ENCODE data around the gene HOXA13.

HOXA13 gene

DNA sequence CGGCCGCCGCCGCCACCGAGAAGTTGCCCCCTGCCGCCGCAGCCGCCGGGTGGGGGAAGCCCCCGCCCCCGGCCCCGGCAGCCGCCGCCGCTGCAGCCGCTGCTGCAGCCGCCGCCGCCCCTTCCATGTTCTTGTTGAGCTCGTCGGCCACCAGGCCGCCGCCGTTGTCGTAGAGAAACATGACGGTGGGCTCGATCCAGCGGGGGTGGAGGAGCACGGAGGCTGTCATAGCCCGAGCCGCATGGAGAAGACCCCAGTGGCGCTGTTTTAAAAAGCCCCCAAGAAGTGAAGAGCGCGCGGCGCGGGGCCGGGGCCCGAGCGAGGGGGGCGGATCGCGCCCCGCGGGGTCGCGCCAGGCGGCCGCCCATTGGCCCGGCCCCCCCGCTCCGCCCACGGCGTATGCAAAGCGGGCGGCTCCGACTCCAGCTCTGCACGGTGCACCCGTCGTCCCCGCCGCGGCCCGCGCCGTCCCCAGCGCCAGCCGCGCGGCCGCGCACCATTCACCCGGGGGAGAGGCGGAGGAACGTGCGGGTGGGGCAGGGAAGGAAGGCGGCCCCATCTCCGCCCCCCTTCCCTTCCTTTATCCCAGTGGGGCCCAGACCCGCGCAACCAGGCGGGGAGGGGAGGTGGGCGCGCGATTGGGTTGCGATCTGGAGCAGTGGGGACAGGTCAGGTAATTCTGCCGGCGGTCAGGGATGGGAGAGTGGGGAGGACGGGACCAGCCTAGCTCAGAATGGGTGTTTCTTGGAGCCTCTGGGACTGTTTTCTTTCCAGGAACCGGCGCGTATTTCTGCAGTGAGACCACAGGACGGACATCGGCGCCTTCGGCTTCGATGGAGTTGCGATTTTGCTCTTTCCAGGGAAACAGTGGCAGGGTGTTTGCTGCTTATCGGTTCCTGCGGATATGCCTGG is at the start of gene HOXA13:
TSS of gene HOXA13 (minus strand) at position 243 of the 912 bp plus-strand sequence. CDS start at position 229, 14 bp downstream.
- Mint-ChIP-seq H3K27me3 (peaks cover 81 to 83% of the 10 kb centered on the region in 2 donors), H3K36me3 (peaks cover 0 to 3% of the 10 kb centered on the region in 2 donors), H3K4me3 (peak within 1 kb of the TSS; percentile 88 to 89), H3K9me3 (no peaks in the 10 kb centered on the region), H3K27ac (peak within 1 kb of the TSS; percentile 79), H3K4me1 (peaks cover 36 to 54% of the 10 kb centered on the region in 2 donors)
- DNase-seq (no peak), ATAC-seq (replicated peaks) (peak; percentile 41 to 54)

- DNase-seq = no peak
- ATAC-seq (replicated peaks) = peak; percentile 19 to 54
- no peak overlapping the region for H3K27ac Mint-ChIP-seq
- peak overlapping the region; percentile 32 to 37 for H3K4me3 Mint-ChIP-seq
- peaks cover 2 to 3% of the 10 kb centered on the region in 2 donors for H3K36me3 Mint-ChIP-seq
- H3K27me3 Mint-ChIP-seq = peaks cover 88 to 93% of the 10 kb centered on the region in 2 donors
- H3K9me3 Mint-ChIP-seq = peaks cover 0 to 3% of the 10 kb centered on the region in 2 donors
- H3K4me1 Mint-ChIP-seq = peaks cover 30 to 42% of the 10 kb centered on the region in 2 donors
Observed at GRCh38 chr7:27248911-27249723, 49.2 kb upstream of the HOXA13 start.

GRCh38 chr7:27248427-27248806 is 48.5 kb upstream of the HOXA13 start:
- no peak overlapping the region for H3K27ac Mint-ChIP-seq
- H3K4me3 Mint-ChIP-seq = no peak overlapping the region
- no peak for DNase-seq
- peaks cover 88 to 93% of the 10 kb centered on the region in 2 donors for H3K27me3 Mint-ChIP-seq
- H3K4me1 Mint-ChIP-seq = peaks cover 32 to 46% of the 10 kb centered on the region in 2 donors
- H3K36me3 Mint-ChIP-seq = peaks cover 3 to 5% of the 10 kb centered on the region in 2 donors
- H3K9me3 Mint-ChIP-seq = peaks cover 0 to 4% of the 10 kb centered on the region in 2 donors
- ATAC-seq (replicated peaks) = no peak

- peaks cover 3 to 5% of the 10 kb centered on the region in 2 donors for H3K36me3 Mint-ChIP-seq
- H3K4me3 Mint-ChIP-seq = no peak overlapping the region
- peaks cover 0 to 5% of the 10 kb centered on the region in 2 donors for H3K9me3 Mint-ChIP-seq
- H3K4me1 Mint-ChIP-seq = peaks cover 33 to 50% of the 10 kb centered on the region in 2 donors
- H3K27ac Mint-ChIP-seq = no peak overlapping the region
- ATAC-seq (replicated peaks) (no peak), DNase-seq (no peak)
- H3K27me3 Mint-ChIP-seq = peaks cover 85 to 93% of the 10 kb centered on the region in 2 donors
Observed at GRCh38 chr7:27247452-27248426, 47.8 kb upstream of the HOXA13 start.

GRCh38 chr7:27247000-27247399 is 47.1 kb upstream of the HOXA13 start:
- H3K27me3 Mint-ChIP-seq = peaks cover 82 to 93% of the 10 kb centered on the region in 2 donors
- peaks cover 0 to 7% of the 10 kb centered on the region in 2 donors for H3K9me3 Mint-ChIP-seq
- peaks cover 32 to 48% of the 10 kb centered on the region in 2 donors for H3K4me1 Mint-ChIP-seq
- peaks cover 5 to 9% of the 10 kb centered on the region in 2 donors for H3K36me3 Mint-ChIP-seq
- no peak for DNase-seq
- H3K4me3 Mint-ChIP-seq = peak overlapping the region in 1 of 2 donors; percentile 33
- ATAC-seq (replicated peaks) = no peak
- H3K27ac Mint-ChIP-seq = no peak overlapping the region

- H3K27ac Mint-ChIP-seq = peak overlapping the region; percentile 62
- peaks cover 86 to 95% of the 10 kb centered on the region in 2 donors for H3K27me3 Mint-ChIP-seq
- H3K4me3 Mint-ChIP-seq = peak overlapping the region; percentile 29 to 32
Observed at GRCh38 chr7:27245798-27246691, 46.2 kb upstream of the HOXA13 start.

GRCh38 chr7:27245124-27245797 is 45.4 kb upstream of the HOXA13 start:
- ATAC-seq (replicated peaks) = no peak
- H3K36me3 Mint-ChIP-seq = peaks cover 5 to 9% of the 10 kb centered on the region in 2 donors
- H3K4me3 Mint-ChIP-seq = peak overlapping the region; percentile 31 to 34
- H3K9me3 Mint-ChIP-seq = peaks cover 0 to 7% of the 10 kb centered on the region in 2 donors
- DNase-seq = no peak
- peaks cover 86 to 95% of the 10 kb centered on the region in 2 donors for H3K27me3 Mint-ChIP-seq
- peak overlapping the region; percentile 81 for H3K27ac Mint-ChIP-seq
- H3K4me1 Mint-ChIP-seq = peaks cover 28 to 46% of the 10 kb centered on the region in 2 donors

More at GRCh38 chr7:27245798-27246691, 46.2 kb upstream of the HOXA13 start:
- H3K4me1 Mint-ChIP-seq = peaks cover 29 to 45% of the 10 kb centered on the region in 2 donors
- no peak for ATAC-seq (replicated peaks)
- no peak for DNase-seq
- H3K36me3 Mint-ChIP-seq = peaks cover 5 to 9% of the 10 kb centered on the region in 2 donors
- H3K9me3 Mint-ChIP-seq = peaks cover 0 to 7% of the 10 kb centered on the region in 2 donors

- Mint-ChIP-seq H3K27me3 (peaks cover 85 to 94% of the 10 kb centered on the region in 2 donors), H3K36me3 (peaks cover 5 to 9% of the 10 kb centered on the region in 2 donors), H3K27ac (peak overlapping the region; percentile 81), H3K4me1 (peaks cover 24 to 46% of the 10 kb centered on the region in 2 donors), H3K4me3 (peak overlapping the region; percentile 31 to 34), H3K9me3 (peaks cover 0 to 7% of the 10 kb centered on the region in 2 donors)
- ATAC-seq (replicated peaks) (no peak), DNase-seq (no peak)
Observed at GRCh38 chr7:27244488-27245123, 44.7 kb upstream of the HOXA13 start.

DNA sequence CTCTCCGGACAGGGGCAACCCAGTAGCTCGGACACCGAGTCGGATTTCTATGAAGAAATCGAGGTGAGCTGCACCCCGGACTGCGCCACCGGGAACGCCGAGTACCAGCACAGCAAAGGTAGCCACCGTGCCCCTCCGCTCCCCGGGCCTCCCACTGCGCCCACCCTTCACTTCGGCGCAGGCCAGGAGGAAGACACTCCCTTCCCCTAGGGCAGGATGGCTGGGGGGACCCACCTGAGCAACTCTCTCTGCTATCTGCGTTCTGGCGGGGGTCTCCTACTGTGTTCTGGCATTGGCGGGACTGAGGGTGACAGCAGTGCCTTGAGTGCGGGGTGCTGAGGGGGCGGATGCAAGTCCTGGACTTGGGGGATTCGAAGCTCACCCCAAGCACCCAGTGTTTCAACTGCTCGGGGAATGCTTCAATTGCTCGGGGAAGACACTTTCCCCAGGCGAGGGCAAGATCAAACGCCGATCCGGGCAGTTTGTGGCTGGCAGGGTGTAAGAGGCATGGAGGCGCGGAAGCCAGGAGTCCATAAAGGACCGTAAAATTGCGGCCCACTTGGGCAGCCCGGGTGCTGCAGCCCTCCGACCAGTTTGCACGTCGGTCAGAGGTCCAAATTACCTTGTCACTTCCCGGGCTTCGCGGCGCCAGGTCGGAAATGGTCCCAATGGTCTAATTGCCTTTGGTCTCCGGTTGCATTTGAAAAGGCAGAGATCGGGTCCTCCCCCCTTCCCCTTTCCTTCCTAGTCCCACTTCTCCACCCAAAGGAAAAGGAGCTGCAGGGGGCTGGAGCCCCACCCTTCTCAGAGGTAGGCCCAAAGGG is 43.7 kb upstream of the HOXA13 start:
- no peak for DNase-seq
- ATAC-seq (replicated peaks) = no peak
- H3K27me3 Mint-ChIP-seq = peaks cover 81 to 96% of the 10 kb centered on the region in 2 donors
- H3K9me3 Mint-ChIP-seq = peaks cover 0 to 4% of the 10 kb centered on the region in 2 donors
- H3K27ac Mint-ChIP-seq = peak overlapping the region; percentile 88
- peaks cover 23 to 44% of the 10 kb centered on the region in 2 donors for H3K4me1 Mint-ChIP-seq
- peak overlapping the region; percentile 56 to 69 for H3K4me3 Mint-ChIP-seq
- peaks cover 2 to 9% of the 10 kb centered on the region in 2 donors for H3K36me3 Mint-ChIP-seq

DNA sequence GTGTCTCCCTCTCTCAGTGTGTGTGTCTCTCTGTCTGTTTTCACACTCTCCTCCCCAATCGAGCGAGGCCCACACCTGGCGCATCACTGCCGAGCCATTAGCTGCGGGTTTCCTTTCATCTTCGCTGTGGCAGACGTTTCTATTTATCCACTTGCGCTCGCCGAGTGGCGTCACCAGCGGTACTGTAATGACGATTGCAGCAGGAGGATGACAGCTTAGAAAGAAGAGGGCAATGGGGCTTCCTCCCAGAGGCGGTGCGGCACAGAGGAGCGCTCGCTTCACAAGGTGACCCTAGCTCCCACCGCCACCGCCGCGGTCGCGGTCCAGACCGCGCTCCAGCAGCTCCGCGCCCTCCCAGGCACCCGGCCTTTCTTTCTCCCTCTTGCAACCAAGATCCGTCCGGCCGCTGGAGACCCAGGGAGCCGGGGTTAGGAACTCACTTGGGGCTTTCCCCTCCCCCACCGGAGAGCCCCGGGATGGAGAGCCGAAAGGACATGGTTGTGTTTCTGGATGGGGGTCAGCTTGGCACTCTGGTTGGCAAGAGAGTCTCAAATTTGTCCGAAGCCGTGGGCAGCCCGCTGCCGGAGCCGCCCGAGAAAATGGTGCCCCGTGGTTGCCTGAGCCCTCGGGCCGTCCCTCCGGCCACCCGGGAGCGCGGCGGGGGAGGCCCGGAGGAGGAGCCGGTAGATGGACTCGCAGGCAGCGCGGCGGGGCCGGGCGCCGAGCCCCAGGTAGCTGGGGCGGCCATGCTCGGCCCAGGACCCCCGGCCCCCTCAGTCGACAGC is 42.9 kb upstream of the HOXA13 start, which contains the start of gene EVX1:
TSS of gene EVX1 (plus strand) at position 248 of the 785 bp plus-strand sequence. CDS start at position 477, 229 bp downstream.
- no peak for ATAC-seq (replicated peaks)
- H3K27me3 Mint-ChIP-seq = peaks cover 82 to 96% of the 10 kb centered on the region in 2 donors
- DNase-seq = no peak

More for the DNA sequence above, 42.9 kb upstream of the HOXA13 start, which contains the start of gene EVX1:
- Mint-ChIP-seq H3K4me3 (peak within 1 kb of the TSS; percentile 67 to 69), H3K36me3 (peaks cover 2 to 9% of the 10 kb centered on the region in 2 donors), H3K4me1 (peaks cover 23 to 44% of the 10 kb centered on the region in 2 donors), H3K9me3 (peaks cover 0 to 4% of the 10 kb centered on the region in 2 donors), H3K27ac (peak within 1 kb of the TSS; percentile 88)
